GM12878 (cell line): Measurements from ENCODE around the gene GSE1.

Experiments
- EP300 ChIP-seq, 2 experiments: fragments of 150-350 bp in 1 of 2; IDR thresholded peaks; 2 replicates each; pipeline ENCODE4 v1.6.1; 2011 to 2012; ENCODE audit warnings: low read depth in 2 of 2, low read length in 2 of 2, borderline replicate concordance in 1 of 2, improper control_type of control experiment in 1 of 2, inconsistent platforms in 1 of 2; ENCODE audit not compliant: control insufficient read depth in 1 of 2
- FOS ChIP-seq: IDR thresholded peaks from 3 replicates; pipeline ENCODE4 v1.6.1; 2011; ENCODE audit warnings: borderline replicate concordance; ENCODE audit not compliant: insufficient read length; ENCODE audit errors: extremely low read depth
- POLR2AphosphoS2 ChIP-seq: IDR thresholded peaks from 2 replicates; pipeline ENCODE4 v1.6.1; 2011; ENCODE audit warnings: low read depth, mild to moderate bottlenecking, low read length, improper control_type of control experiment, moderate library complexity
- POLR2AphosphoS5 ChIP-seq: IDR thresholded peaks from 2 replicates; pipeline ENCODE4 v1.6.1; 2011; ENCODE audit warnings: mild to moderate bottlenecking, low read length, inconsistent platforms
- RAD21 ChIP-seq: IDR thresholded peaks from 2 replicates; pipeline ENCODE4 v1.6.1; 2011; ENCODE audit warnings: mild to moderate bottlenecking, low read depth, low read length, moderate library complexity; ENCODE audit not compliant: insufficient read depth
- RFX5 ChIP-seq: IDR thresholded peaks from 2 replicates; pipeline ENCODE4 v1.6.1; 2011; ENCODE audit warnings: low read depth, low read length, improper control_type of control experiment
- SIX5 ChIP-seq: IDR thresholded peaks from 2 replicates; pipeline ENCODE4 v1.6.1; 2011; ENCODE audit warnings: mild to moderate bottlenecking, low read depth, low read length, moderate library complexity; ENCODE audit not compliant: severe bottlenecking
- TF ChIP-seq, protein P1 (sequence below): IDR thresholded peaks from 2 replicates; pipeline ENCODE4 v1.6.1; 2011; ENCODE audit warnings: borderline replicate concordance, low read depth, mild to moderate bottlenecking, moderate library complexity, mixed read lengths, low read length; ENCODE audit not compliant: insufficient read depth; ENCODE audit errors: extremely low read length
- TF ChIP-seq, protein P2 (sequence below), 3 experiments: IDR thresholded peaks in 2 of 3; conservative IDR thresholded peaks in 1 of 3; 2 replicates each; pipeline ENCODE4 v1.5.1; 2011; ENCODE audit warnings: low read depth in 3 of 3, low read length in 3 of 3, mild to moderate bottlenecking in 3 of 3, control low read depth in 2 of 3, moderate library complexity in 2 of 3, inconsistent platforms in 1 of 3, mixed read lengths in 1 of 3; ENCODE audit not compliant: control insufficient read depth in 2 of 3, insufficient read depth in 1 of 3; ENCODE audit errors: extremely low read depth in 1 of 3
- TF ChIP-seq, protein P3 (sequence below): IDR thresholded peaks from 2 replicates; pipeline ENCODE4 v1.6.1; 2011; ENCODE audit warnings: low read depth, low read length, improper control_type of control experiment, borderline replicate concordance

DNA sequence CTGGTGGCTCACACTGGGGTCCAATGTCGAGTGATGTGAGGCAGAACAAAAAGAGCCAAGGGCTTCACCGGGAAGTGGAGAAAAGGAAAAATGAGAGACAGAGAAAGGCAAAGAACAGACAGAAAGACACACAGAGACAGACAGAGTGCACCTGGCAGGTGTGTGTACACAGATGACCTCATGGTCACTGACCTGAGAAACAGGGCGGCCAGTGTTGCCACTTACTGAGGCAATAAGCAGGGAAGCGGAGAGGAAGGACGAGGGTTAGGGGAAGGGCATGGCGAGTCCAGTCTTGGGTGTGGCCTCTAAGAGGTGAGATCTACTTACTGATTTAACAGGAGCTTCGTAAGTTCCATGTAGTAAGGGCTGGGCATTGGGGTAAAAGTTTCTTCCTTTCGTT is 68.1 kb downstream of the GSE1 start:
- TF ChIP-seq POLR2AphosphoS2 (no peak), POLR2AphosphoS5 (no peak), RAD21 (no peak), RFX5 (no peak), SIX5 (no peak), FOS (no peak), EP300 (IDR thresholded peaks at IDR 0.05; ENCODE audit: borderline replicate concordance in 1 of 2, control insufficient read depth in 1 of 2, low read depth in 2 of 2, low read length in 2 of 2) (no peak)
- TF ChIP-seq, protein P1, sequence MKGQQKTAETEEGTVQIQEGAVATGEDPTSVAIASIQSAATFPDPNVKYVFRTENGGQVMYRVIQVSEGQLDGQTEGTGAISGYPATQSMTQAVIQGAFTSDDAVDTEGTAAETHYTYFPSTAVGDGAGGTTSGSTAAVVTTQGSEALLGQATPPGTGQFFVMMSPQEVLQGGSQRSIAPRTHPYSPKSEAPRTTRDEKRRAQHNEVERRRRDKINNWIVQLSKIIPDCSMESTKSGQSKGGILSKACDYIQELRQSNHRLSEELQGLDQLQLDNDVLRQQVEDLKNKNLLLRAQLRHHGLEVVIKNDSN = no peak
- TF ChIP-seq, protein P2, sequence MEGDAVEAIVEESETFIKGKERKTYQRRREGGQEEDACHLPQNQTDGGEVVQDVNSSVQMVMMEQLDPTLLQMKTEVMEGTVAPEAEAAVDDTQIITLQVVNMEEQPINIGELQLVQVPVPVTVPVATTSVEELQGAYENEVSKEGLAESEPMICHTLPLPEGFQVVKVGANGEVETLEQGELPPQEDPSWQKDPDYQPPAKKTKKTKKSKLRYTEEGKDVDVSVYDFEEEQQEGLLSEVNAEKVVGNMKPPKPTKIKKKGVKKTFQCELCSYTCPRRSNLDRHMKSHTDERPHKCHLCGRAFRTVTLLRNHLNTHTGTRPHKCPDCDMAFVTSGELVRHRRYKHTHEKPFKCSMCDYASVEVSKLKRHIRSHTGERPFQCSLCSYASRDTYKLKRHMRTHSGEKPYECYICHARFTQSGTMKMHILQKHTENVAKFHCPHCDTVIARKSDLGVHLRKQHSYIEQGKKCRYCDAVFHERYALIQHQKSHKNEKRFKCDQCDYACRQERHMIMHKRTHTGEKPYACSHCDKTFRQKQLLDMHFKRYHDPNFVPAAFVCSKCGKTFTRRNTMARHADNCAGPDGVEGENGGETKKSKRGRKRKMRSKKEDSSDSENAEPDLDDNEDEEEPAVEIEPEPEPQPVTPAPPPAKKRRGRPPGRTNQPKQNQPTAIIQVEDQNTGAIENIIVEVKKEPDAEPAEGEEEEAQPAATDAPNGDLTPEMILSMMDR (IDR thresholded peaks at IDR 0.05 in 2 of 3, conservative IDR thresholded peaks at IDR 0.05 in 1 of 3; ENCODE audit: control insufficient read depth in 2 of 3, extremely low read depth in 1 of 3, insufficient read depth in 1 of 3, low read depth in 3 of 3, low read length in 3 of 3) = no peak
- TF ChIP-seq, protein P3, sequence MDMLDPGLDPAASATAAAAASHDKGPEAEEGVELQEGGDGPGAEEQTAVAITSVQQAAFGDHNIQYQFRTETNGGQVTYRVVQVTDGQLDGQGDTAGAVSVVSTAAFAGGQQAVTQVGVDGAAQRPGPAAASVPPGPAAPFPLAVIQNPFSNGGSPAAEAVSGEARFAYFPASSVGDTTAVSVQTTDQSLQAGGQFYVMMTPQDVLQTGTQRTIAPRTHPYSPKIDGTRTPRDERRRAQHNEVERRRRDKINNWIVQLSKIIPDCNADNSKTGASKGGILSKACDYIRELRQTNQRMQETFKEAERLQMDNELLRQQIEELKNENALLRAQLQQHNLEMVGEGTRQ = no peak
